Measurements from ENCODE around the gene TSPAN4. TPM values are rescaled to one million over a fixed set of nuclear protein-coding genes. Genes with fewer than 3 reads are reported as not detected.

Gene TSPAN4
- total and polyA plus RNA-seq, 3 experiments from 2014 or later = 4.4 to 9.4 (median 8.8) TPM

GRCh38 chr11:882596-882995 is 39.9 kb downstream of the TSPAN4 start:
- DNase-seq = no peak
- CTCF ChIA-PET = no interaction called here
- Histone ChIP-seq H3K27me3 (ENCODE audit: insufficient read depth, low read length, poor library complexity, severe bottlenecking) (no peaks in the 10 kb centered on the region), H3K4me3 (ENCODE audit: low read length) (no peak overlapping the region), H3K27ac (ENCODE audit: low read depth, low read length) (no peak overlapping the region), H3K4me1 (ENCODE audit: insufficient read depth, low read length) (no peaks in the 10 kb centered on the region), H3K9me3 (ENCODE audit: low read length) (no peaks in the 10 kb centered on the region), H3K36me3 (ENCODE audit: insufficient read depth, low read length) (no peaks in the 10 kb centered on the region)
- POLR2A ChIA-PET = no interaction called here
- no peak overlapping the region for H3K4me3 Mint-ChIP-seq
- peaks cover 0 to 49% (median 7%) of the 10 kb centered on the region in 3 donors for H3K36me3 Mint-ChIP-seq
- no peaks in the 10 kb centered on the region for H3K4me1 Mint-ChIP-seq
- peak overlapping the region in 1 of 8 donors; percentile 83 for H3K27ac Mint-ChIP-seq
- no peaks in the 10 kb centered on the region for H3K27me3 Mint-ChIP-seq
- H3K9me3 Mint-ChIP-seq = no peaks in the 10 kb centered on the region

- H3K36me3 Mint-ChIP-seq = peaks cover 0 to 53% (median 7%) of the 10 kb centered on the region in 3 donors
- no peaks in the 10 kb centered on the region for H3K4me1 Mint-ChIP-seq
- no peak overlapping the region for H3K4me3 Mint-ChIP-seq
- no peak overlapping the region for H3K4me3 ChIP-seq (ENCODE audit: low read length)
- H3K27me3 ChIP-seq (ENCODE audit: insufficient read depth, low read length, poor library complexity, severe bottlenecking) = no peaks in the 10 kb centered on the region
- no peaks in the 10 kb centered on the region for H3K9me3 Mint-ChIP-seq
- CTCF ChIA-PET = no interaction called here
- H3K27ac ChIP-seq (ENCODE audit: low read depth, low read length) = no peak overlapping the region
- no peaks in the 10 kb centered on the region for H3K9me3 ChIP-seq (ENCODE audit: low read length)
- no peak overlapping the region for H3K27ac Mint-ChIP-seq
- POLR2A ChIA-PET = no interaction called here
- H3K36me3 ChIP-seq (ENCODE audit: insufficient read depth, low read length) = no peaks in the 10 kb centered on the region
- H3K27me3 Mint-ChIP-seq = no peaks in the 10 kb centered on the region
- no peaks in the 10 kb centered on the region for H3K4me1 ChIP-seq (ENCODE audit: insufficient read depth, low read length)
- DNase-seq = no peak
Observed at GRCh38 chr11:883527-883926, 40.9 kb downstream of the TSPAN4 start.

- peak overlapping the region in 1 of 8 donors; percentile 60 for H3K27ac Mint-ChIP-seq
Observed at GRCh38 chr11:884578-885070, 42.0 kb downstream of the TSPAN4 start.

GRCh38 chr11:886568-886967 is 43.9 kb downstream of the TSPAN4 start:
- no peaks in the 10 kb centered on the region for H3K36me3 ChIP-seq (ENCODE audit: insufficient read depth, low read length)
- H3K27me3 Mint-ChIP-seq = no peaks in the 10 kb centered on the region
- no peaks in the 10 kb centered on the region for H3K9me3 ChIP-seq (ENCODE audit: low read length)
- H3K4me3 Mint-ChIP-seq = no peak overlapping the region
- H3K4me1 ChIP-seq (ENCODE audit: insufficient read depth, low read length) = no peaks in the 10 kb centered on the region
- H3K4me3 ChIP-seq (ENCODE audit: low read length) = no peak overlapping the region
- DNase-seq = no peak
- peaks cover 0 to 44% (median 4%) of the 10 kb centered on the region in 3 donors for H3K36me3 Mint-ChIP-seq
- no peak overlapping the region for H3K27ac ChIP-seq (ENCODE audit: low read depth, low read length)
- no peaks in the 10 kb centered on the region for H3K4me1 Mint-ChIP-seq
- ChIA-PET POLR2A (no interaction called here), CTCF (no interaction called here)
- H3K27me3 ChIP-seq (ENCODE audit: insufficient read depth, low read length, poor library complexity, severe bottlenecking) = no peaks in the 10 kb centered on the region
- no peak overlapping the region for H3K27ac Mint-ChIP-seq
- no peaks in the 10 kb centered on the region for H3K9me3 Mint-ChIP-seq

More at GRCh38 chr11:884578-885070, 42.0 kb downstream of the TSPAN4 start:
- ChIA-PET POLR2A (no interaction called here), CTCF (no interaction called here)
- no peaks in the 10 kb centered on the region for H3K9me3 Mint-ChIP-seq
- peaks cover 0 to 51% (median 4%) of the 10 kb centered on the region in 3 donors for H3K36me3 Mint-ChIP-seq
- H3K4me3 Mint-ChIP-seq = no peak overlapping the region
- Histone ChIP-seq H3K4me1 (ENCODE audit: insufficient read depth, low read length) (no peaks in the 10 kb centered on the region), H3K4me3 (ENCODE audit: low read length) (no peak overlapping the region), H3K9me3 (ENCODE audit: low read length) (no peaks in the 10 kb centered on the region), H3K36me3 (ENCODE audit: insufficient read depth, low read length) (no peaks in the 10 kb centered on the region), H3K27me3 (ENCODE audit: insufficient read depth, low read length, poor library complexity, severe bottlenecking) (no peaks in the 10 kb centered on the region), H3K27ac (ENCODE audit: low read depth, low read length) (no peak overlapping the region)
- DNase-seq = no peak
- no peaks in the 10 kb centered on the region for H3K27me3 Mint-ChIP-seq
- H3K4me1 Mint-ChIP-seq = no peaks in the 10 kb centered on the region

- Mint-ChIP-seq H3K36me3 (peaks cover 0 to 36% (median 1%) of the 10 kb centered on the region in 3 donors), H3K4me3 (no peak overlapping the region), H3K4me1 (no peaks in the 10 kb centered on the region), H3K27ac (peak overlapping the region in 1 of 8 donors; percentile 65), H3K27me3 (no peaks in the 10 kb centered on the region), H3K9me3 (no peaks in the 10 kb centered on the region)
- Histone ChIP-seq H3K36me3 (ENCODE audit: insufficient read depth, low read length) (no peaks in the 10 kb centered on the region), H3K4me3 (ENCODE audit: low read length) (no peak overlapping the region), H3K27ac (ENCODE audit: low read depth, low read length) (no peak overlapping the region), H3K4me1 (ENCODE audit: insufficient read depth, low read length) (no peaks in the 10 kb centered on the region), H3K27me3 (ENCODE audit: insufficient read depth, low read length, poor library complexity, severe bottlenecking) (no peaks in the 10 kb centered on the region), H3K9me3 (ENCODE audit: low read length) (no peaks in the 10 kb centered on the region)
- ChIA-PET CTCF (no interaction called here), POLR2A (no interaction called here)
- no peak for DNase-seq
Observed at GRCh38 chr11:887589-887988, 44.9 kb downstream of the TSPAN4 start.

GRCh38 chr11:888310-889212 is 45.9 kb downstream of the TSPAN4 start:
- Mint-ChIP-seq H3K4me1 (no peaks in the 10 kb centered on the region), H3K9me3 (no peaks in the 10 kb centered on the region), H3K27ac (no peak overlapping the region), H3K27me3 (no peaks in the 10 kb centered on the region), H3K4me3 (no peak overlapping the region), H3K36me3 (peaks cover 0 to 28% (median 1%) of the 10 kb centered on the region in 3 donors)
- no peaks in the 10 kb centered on the region for H3K36me3 ChIP-seq (ENCODE audit: insufficient read depth, low read length)
- H3K27me3 ChIP-seq (ENCODE audit: insufficient read depth, low read length, poor library complexity, severe bottlenecking) = no peaks in the 10 kb centered on the region
- ChIA-PET POLR2A (no interaction called here), CTCF (no interaction called here)
- no peak for DNase-seq
- H3K9me3 ChIP-seq (ENCODE audit: low read length) = no peaks in the 10 kb centered on the region
- no peak overlapping the region for H3K4me3 ChIP-seq (ENCODE audit: low read length)
- H3K27ac ChIP-seq (ENCODE audit: low read depth, low read length) = no peak overlapping the region
- no peaks in the 10 kb centered on the region for H3K4me1 ChIP-seq (ENCODE audit: insufficient read depth, low read length)

- Histone ChIP-seq H3K4me1 (ENCODE audit: insufficient read depth, low read length) (no peaks in the 10 kb centered on the region), H3K36me3 (ENCODE audit: insufficient read depth, low read length) (no peaks in the 10 kb centered on the region), H3K27me3 (ENCODE audit: insufficient read depth, low read length, poor library complexity, severe bottlenecking) (no peaks in the 10 kb centered on the region), H3K27ac (ENCODE audit: low read depth, low read length) (no peak overlapping the region), H3K9me3 (ENCODE audit: low read length) (no peaks in the 10 kb centered on the region), H3K4me3 (ENCODE audit: low read length) (no peak overlapping the region)
- Mint-ChIP-seq H3K27ac (peak overlapping the region in 3 of 8 donors; percentile 50 to 64 (median 60)), H3K4me3 (no peak overlapping the region), H3K36me3 (peaks cover 0 to 28% (median 1%) of the 10 kb centered on the region in 3 donors), H3K27me3 (no peaks in the 10 kb centered on the region), H3K9me3 (no peaks in the 10 kb centered on the region), H3K4me1 (no peaks in the 10 kb centered on the region)
- DNase-seq = no peak
- POLR2A ChIA-PET = no interaction called here
- CTCF ChIA-PET = no interaction called here
Observed at GRCh38 chr11:889257-889656, 46.6 kb downstream of the TSPAN4 start.

- Mint-ChIP-seq H3K27ac (peak overlapping the region in 2 of 8 donors; percentile 21 to 60), H3K27me3 (no peaks in the 10 kb centered on the region), H3K9me3 (no peaks in the 10 kb centered on the region), H3K4me1 (no peaks in the 10 kb centered on the region), H3K4me3 (no peak overlapping the region), H3K36me3 (peaks cover 0 to 26% (median 1%) of the 10 kb centered on the region in 3 donors)
- no peak overlapping the region for H3K27ac ChIP-seq (ENCODE audit: low read depth, low read length)
- CTCF ChIA-PET = no interaction called here
- DNase-seq = no peak
- H3K4me3 ChIP-seq (ENCODE audit: low read length) = no peak overlapping the region
- no peaks in the 10 kb centered on the region for H3K27me3 ChIP-seq (ENCODE audit: insufficient read depth, low read length, poor library complexity, severe bottlenecking)
- no peaks in the 10 kb centered on the region for H3K36me3 ChIP-seq (ENCODE audit: insufficient read depth, low read length)
- POLR2A ChIA-PET = no interaction called here
- H3K4me1 ChIP-seq (ENCODE audit: insufficient read depth, low read length) = no peaks in the 10 kb centered on the region
- H3K9me3 ChIP-seq (ENCODE audit: low read length) = no peaks in the 10 kb centered on the region
Observed at GRCh38 chr11:889687-890475, 47.2 kb downstream of the TSPAN4 start.

Measured in CD8-positive, alpha-beta memory T cell (primary cell).